HG03095 (cell line): ENCODE measurements around the gene PCLO.

ENCODE experiments used
- ATAC-seq: cut with Tn5 transposase; IDR thresholded peaks from one replicate; pipeline ENCODE4 v1.9.1; 2021; ENCODE audit warnings: moderate library complexity; ENCODE audit not compliant: unreplicated experiment

Gene PCLO

DNA sequence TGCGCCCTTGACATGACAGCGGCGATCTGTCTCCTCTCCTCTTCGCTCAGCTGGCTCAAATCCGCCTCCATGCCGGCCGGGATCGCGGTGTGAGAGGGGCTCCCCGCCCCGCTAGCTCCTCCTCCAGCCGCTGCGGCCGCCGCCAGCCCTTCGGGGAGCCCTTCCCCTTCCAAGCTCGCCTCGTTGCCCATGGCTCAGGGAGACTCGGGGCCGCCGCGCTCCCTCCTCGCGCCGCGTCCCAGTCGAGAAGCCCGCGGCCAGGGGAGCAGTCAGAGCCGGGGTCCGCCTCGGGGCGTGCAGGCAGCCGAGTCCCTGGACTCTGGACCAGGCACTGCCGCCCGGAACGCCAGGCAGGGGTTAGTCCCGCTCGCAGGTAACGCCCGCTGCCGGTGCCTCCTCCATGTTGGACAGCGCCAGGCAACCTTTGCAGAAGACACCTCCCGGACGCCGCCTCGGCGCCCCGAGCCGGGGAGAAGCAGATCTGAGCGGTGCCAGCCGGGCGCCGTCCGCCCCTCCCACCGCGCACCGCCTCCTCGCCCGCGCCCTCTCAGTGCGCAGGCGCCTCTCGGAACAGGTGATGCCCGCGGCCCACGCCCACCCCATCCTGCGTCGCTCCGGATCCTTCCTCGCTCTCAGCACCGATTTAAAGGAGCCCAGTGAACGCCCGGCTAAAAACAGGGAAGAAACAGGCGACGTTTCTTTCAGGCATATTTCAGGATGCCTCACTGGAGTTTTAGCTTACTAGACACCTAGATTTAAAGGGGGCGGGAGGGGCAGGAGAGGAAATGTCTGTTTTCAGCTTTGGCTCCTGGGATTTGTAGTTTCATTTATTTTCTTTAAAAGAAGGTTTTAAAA, at the start of gene PCLO:
Gene PCLO (minus strand): TSS at position 483 of the 855 bp plus-strand sequence. CDS start 292 bp downstream, at position 191.
- ATAC-seq: peak; percentile 73

DNA sequence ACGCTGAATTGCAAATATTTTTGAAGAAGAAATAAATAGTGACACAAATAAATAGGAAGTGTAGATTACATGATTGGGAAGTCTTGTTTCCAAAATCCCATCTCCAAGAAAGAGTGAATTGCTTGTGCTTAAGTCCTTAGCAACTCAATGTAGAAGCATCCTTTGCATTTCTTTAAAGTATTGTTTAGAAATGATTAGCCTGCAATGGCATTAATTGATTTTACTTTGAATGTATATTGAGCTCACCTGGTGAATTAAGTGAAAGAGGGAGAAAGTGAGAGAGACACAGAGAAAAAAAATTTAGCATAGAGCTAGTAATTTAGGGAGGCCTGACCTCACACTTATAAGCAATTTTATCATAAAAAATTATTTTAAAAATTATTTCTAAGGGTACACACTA, 49.0 kb upstream of the PCLO start:
- no peak for ATAC-seq

GRCh38 chr7:83210479-83210878, 47.8 kb upstream of the PCLO start:
- ATAC-seq: no peak

DNA sequence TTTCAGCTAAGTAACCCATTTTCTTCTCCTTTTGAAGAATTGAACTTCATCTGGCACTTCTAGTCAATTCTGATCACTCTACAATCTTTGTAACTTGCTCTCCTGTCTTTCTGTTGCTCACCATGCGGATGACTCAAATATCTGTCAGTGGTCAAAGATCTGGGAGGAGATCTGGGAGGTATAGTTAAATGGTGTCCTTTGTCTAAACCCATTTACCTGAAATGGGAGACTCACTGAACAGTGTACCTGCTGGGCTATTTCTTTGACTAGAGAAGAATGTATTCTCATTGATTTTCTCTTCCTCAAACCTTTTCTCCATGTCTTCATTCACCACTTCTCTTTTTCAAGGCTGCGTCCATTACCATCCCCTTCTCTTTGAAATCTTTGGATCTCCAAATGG, 42.0 kb upstream of the PCLO start:
- no peak for ATAC-seq

GRCh38 chr7:83201355-83201754, 38.7 kb upstream of the PCLO start:
- no peak for ATAC-seq

GRCh38 chr7:83190659-83191389, 28.1 kb upstream of the PCLO start:
- ATAC-seq: no peak

DNA sequence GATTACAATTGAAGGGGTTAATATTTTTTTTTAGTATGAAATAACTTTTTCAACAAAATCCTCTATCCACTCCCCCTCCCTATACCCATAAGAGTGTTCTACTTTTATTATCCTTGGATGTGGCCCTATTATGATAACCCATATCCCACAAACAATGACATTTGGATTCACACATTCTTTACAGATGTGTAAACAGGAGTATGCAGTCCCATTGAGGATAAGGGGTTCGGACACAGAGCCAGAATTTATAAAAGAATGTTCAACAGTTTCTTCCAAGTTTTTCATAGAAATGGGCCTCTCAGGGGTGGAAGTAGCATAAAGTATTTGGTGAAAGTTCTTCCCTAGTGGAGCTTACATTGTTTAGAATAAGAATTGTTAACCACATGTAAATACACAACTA, 16.1 kb upstream of the PCLO start:
- ATAC-seq: no peak

GRCh38 chr7:83178066-83178465, 15.4 kb upstream of the PCLO start:
- no peak for ATAC-seq

DNA sequence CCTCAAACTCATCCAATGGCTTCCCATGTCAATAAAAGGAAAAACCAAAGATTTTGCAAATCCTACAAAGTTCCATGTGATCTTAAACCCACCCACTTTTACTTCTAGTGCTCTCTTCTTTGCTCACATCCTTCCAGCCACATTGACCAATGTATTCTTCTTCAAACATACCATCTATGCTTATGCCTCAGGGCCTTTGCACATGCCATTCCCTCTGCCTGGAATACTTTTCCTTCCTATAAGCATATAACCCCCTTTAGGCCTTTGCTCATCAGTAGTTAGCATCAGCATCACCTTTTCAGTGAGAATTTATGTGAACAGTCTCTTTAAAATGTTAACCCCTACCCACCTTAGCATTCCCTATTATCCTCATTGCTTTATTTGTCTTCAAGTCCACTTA, 11.0 kb upstream of the PCLO start:
- no peak for ATAC-seq

DNA sequence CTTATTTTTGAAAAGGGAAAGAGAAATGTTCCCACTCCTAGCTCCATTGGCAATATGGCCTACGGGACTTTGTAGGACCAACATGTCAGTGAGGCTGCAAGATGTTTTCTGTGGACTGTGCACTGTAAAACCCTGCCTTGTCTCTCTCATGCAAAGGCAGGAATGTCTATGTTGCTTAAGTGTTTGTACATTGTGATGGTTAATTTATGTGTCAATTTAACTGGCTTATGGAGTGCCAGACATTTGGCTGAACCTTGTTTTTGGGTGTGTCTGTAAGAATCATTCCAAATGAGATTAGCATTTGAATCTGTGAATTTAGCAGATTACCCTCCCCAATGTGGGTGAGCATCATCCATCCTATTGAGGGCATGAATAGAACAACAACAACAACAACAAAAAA, 4.1 kb upstream of the PCLO start:
- no peak for ATAC-seq

GRCh38 chr7:83161899-83162401, 734 bp downstream of the PCLO start:
- no peak for ATAC-seq

DNA sequence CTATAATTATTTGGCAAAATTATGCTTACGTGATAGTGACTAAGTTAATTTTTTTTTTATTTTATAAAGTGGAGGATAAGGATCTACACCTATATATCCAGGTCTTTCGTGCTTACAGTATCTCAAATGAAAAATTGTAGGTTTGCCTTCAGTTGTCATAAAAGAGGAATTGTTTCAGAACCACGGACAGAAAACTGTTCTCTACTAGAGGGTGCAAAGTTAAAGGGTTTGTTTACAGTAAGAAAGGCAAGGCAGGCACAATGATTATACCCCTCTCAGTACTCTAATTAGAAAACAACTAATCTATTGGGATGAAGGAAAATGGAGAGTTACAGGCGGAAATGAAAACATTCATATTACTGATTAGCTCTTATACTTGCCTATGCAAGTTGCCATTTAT, 1.5 kb downstream of the PCLO start:
- ATAC-seq: no peak

GRCh38 chr7:83159731-83160130, 3.0 kb downstream of the PCLO start:
- no peak for ATAC-seq

GRCh38 chr7:83156006-83156405, 6.7 kb downstream of the PCLO start:
- no peak for ATAC-seq

DNA sequence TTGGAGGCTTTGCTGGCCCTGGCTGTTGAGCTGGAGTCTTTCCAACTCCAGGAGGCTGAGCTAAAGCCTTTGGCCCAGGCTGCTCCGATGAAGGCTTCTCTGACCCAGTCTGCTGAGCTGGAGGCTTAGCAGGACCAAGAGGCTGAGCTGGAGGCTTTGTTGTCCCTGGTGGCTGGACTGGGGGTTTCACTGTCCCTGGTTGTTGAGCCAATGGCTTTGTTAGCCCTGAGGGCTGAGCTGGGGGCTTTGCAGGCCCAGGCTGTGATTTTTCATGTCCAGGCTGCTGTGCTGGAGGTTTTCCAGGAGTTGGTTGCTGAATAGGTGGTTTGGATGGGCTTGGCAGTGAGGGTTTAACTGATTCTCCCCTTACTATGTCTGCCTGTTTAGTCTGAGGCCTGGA, 7.3 kb downstream of the PCLO start:
- ATAC-seq: no peak

GRCh38 chr7:83153419-83153818, 9.3 kb downstream of the PCLO start:
- ATAC-seq: no peak

- no peak for ATAC-seq
Observed at GRCh38 chr7:83150310-83150709, 12.4 kb downstream of the PCLO start.

DNA sequence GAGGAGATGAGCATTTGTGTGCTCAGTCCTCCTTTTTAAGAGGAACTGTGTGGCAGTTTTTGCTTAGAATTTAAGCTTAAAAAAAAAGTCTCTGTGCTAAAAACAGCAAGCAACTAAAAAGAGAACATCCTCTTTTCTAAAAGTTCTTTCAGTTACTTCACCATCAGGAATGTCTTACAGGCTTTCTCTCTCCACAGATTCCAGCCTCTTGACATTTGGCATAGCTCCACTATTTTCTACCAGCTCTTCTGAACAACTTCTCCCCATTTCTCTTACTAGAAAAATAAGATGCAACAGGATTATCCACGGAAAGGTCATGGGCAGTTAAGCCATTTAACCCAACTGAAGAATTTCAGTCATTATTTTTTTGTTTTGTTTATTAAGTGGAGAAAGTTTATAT, 13.2 kb downstream of the PCLO start:
- ATAC-seq: no peak

DNA sequence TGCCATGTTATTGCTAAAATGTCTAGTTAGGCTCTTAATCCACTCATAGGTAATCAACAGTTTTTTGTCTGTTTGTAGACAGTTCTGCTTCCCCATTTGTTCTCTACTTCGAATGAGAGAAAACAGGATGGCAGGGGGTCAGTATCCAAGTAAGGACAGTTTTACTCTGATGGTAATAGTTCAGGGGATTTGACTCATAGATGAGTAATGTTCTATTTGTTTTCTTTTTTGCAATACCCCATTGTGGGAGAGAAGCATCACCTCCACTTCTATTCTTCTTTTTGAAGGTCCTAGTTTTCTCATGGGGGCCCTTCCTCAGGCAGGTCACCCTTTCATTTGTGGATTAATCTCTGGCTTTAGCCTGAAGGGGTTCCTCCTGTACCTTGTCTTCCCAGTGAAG, 13.9 kb downstream of the PCLO start:
- no peak for ATAC-seq

GRCh38 chr7:83143107-83143506, 19.6 kb downstream of the PCLO start:
- no peak for ATAC-seq

DNA sequence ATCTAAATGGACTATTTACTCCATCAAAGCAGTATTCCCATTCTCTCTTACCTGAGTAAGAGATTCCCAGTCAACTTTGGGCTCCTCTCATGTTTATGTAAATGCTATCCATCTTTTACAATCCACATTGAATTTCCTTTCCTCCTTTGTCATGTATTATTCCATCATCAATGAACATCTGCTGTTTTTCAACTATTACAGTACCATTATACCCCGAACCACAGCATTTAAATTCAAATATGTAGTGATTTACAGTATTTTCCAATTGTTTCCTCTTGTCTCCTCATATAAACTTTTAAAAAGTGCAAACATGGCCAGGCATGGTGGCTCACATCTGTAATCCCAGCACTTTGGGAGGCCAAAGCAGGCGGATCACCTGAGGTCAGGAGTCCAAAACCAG, 20.3 kb downstream of the PCLO start:
- no peak for ATAC-seq

- ATAC-seq: no peak
Observed at GRCh38 chr7:83141927-83142326, 20.8 kb downstream of the PCLO start.
